COR-L47 (cell line): ENCODE data around the gene ZNF398.
"Not testable (repeated sequence)": the region's sequence is repeated elsewhere in the genome, so short reads cannot be mapped to it uniquely, and the experiment has no call there.

Experiments used
- DNase-seq: peaks from one replicate; lab custom pipeline; 2025; lab: John Stamatoyannopoulos, UW

ZNF398 gene

GRCh38 chr7:149197675-149198074 lies 50.4 kb downstream of the ZNF398 start:
- no peak for DNase-seq

DNA sequence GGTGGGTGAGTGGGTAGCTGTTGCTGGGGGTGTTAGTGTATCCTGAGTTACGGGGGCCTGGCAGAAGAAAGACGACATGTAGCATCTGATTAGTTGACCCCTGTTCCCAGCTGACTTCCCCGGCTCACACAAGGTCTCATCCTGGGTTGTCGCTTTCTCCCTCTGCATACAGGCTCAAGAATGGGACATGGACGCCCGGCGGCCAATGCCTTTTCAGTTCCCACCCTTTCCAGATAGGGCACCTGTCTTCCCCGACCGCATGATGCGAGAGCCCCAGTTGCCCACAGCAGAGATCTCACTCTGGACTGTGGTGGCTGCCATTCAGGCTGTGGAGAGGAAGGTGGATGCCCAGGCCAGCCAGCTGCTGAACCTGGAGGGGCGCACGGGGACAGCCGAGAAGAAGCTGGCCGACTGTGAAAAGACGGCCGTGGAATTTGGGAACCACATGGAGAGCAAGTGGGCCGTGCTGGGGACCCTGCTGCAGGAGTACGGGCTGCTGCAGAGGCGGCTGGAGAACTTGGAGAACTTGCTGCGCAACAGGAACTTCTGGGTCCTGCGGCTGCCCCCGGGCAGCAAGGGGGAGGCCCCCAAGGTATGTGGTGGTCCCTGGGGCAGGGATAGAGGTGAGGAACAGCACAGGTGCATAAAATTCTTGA lies 51.0 kb downstream of the ZNF398 start:
- no peak for DNase-seq

GRCh38 chr7:149199234-149199995 lies 52.2 kb downstream of the ZNF398 start:
- DNase-seq, result no peak

DNA sequence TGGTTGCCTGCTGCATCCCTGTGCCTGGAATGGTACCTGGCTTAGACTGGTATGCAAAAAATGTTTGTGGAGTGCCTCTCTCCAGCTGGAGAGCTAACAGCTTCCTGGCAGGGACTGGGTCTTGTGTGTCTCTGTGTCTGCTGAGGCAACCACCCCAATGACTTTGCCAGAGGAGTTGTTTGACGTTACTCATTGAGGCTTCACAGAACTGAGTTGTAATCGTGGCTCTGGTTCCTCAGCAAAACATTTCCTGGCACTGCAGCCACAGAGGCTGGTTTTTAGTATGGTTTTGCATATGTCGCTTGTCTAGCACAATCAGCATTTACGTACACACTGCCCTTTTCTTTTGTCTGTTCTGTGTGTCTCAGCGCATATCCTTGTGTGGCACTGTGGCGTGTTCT lies 55.6 kb downstream of the ZNF398 start:
- DNase-seq, result no peak

- DNase-seq, result no peak
Observed at GRCh38 chr7:149205690-149206381, 58.6 kb downstream of the ZNF398 start.

DNA sequence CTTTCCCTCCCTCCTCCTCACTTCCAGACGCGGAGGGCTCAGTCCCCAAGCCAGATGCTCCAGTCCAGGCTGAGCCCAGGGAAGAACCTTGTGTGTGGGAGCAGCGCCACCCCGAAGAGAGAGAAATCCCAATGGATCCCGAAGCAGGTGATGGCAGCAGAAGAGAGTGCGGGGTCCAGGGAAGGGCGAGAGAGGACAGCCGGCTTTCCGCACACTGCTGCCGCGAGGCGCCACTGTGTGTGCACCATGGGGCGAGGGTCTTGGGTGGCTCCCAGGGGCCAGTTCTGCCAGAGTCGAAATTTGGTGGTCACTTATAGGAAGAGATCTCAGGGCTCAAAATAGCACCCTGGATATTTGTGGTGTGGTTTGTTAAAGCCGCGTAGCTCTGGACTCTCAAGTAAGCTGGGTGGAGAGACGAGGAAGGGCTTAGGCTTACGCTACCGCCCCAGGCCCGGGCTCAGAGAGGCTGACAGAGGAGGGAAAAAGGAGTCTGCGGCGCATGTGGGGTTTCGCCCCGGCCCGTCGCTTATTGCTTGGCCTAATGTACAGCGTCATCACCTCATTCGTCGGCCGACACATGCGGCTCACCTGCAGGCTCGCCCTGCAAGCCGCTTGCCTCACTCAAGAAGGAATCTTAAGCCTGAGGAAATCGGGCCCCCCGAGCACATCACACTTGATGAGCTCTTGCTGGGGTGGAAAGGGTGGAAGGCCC lies 60.2 kb downstream of the ZNF398 start:
- DNase-seq, result no peak

DNA sequence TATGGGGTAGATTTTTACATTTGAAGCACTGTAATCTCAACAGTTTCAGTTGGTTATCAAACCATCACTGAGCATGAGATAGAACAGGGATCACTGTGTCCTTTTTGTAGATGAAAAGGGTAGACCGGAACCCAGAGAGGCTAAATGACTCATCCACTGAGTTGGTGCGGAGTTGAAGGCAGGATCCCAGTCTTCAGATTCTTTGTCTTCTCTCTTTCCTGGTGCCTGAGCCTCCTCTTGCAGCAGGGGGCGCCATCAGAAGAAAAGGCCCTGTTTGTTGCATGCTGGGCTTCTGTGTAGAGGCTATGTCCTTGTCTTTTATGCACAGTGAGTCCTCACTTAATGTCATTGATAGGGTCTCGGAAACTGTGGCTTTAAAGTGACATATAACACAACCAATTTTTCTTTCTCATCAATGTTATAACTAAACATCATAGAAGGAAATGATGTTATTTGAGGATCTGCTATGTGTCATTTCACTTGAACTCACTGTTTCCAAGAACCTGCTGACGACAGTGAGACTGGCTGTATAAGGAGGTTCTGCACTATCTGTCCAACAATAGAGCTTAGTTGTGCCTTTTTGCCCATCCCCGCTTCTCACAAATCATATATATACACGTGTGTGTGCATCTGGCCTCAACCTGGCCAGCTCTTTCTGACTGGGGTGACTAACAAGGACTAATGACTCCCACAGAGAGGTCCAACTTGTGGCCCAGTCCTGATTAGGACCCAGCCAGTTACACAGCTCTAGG lies 62.4 kb downstream of the ZNF398 start:
- peak; percentile 9 for DNase-seq

- no peak for DNase-seq
Observed at GRCh38 chr7:149210551-149210950, 63.3 kb downstream of the ZNF398 start.

DNA sequence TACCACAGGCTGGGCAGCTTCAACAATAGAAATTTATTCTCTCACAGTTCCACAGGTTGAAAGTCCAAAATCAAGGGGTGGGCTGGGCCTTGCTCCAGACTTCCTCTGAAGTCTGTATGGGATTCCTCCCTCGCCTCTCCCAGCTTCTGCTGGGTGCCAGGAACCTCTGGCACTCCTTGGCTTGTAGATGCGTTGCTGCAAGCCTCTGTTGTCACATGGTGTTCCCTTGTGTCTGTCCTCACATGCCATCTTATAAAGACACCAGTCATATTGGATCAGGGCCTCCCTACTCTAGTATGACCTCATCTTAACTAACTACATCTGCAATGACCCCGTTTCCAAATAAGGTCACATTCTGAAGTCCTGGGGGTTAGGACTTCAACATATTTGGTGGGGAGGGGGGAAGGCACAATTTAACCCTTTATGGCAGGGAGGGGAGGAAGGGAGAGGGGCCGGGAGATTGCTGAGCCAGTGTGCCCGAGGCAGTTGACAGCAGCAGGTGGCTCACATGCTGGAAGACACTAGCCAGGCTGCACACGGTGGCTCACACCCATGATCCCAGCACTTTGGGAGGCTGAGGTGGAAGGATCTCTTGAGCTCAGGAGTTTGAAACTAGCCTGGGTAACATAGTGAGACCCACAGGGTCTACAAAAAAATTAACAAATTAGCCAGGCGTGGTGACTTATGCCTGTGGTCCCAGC lies 66.9 kb downstream of the ZNF398 start:
- no peak for DNase-seq

DNA sequence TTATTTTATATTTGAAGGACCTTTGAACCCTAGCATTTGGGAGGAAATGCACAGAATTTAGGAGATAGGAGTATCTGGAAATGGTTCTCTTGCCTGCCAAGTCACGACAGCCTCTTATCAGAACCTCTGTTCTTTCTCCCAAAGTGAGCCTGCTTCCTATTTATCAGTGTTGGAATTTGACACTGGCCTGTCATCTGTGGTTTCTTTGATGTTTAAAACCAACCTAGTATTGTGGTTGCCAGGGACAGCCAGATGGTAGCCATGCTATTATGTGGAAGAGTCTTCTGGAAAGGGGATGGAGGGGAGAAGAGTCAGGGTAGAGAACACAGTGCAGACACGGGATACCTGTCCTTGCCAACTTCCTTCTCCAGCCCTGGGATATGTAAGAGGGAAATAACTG lies 69.1 kb downstream of the ZNF398 start:
- no peak for DNase-seq

DNA sequence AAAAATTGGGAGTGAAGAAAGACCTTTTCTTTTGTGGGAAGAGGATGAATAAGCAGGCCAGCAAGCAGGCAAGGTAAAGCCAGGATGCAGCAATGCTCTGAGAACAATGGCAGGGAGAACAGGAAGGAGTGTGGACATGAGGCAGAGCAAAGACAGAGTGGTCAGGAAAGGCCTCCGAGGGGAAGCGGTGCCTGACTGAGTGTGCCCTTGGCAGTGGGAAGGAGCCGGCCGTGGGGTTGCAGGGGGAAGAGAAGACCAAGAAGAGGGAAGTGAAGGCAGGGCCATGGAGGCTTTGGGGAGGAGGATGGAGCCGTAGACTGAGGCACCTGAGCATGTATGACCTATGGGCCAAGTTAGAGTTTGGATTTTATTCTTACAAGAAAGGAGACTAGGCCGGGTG lies 70.3 kb downstream of the ZNF398 start:
- no peak for DNase-seq

- no peak for DNase-seq
Observed at GRCh38 chr7:149218469-149219420, 71.5 kb downstream of the ZNF398 start.

GRCh38 chr7:149220534-149220933 lies 73.3 kb downstream of the ZNF398 start:
- DNase-seq, result no peak

- DNase-seq, result no peak
Observed at GRCh38 chr7:149223176-149223575, 75.9 kb downstream of the ZNF398 start.

DNA sequence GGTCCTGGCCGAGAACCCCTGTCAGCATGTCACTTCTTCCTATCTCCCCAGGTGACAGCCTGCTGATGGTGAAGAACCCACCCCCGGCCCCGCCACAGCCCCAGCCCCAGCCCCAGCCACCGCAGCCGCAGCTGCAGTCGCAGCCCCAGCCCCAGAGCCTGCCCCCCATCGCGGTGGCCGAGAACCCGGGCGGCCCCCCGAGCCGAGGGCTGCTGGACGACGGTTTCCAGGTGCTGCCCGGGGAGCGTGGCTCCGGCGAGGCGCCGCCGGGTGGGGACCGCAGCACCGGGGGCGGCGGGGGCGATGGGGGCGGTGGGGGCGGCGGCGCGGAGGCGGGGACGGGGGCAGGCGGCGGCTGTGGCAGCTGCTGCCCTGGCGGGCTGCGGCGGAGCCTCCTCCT lies 76.5 kb downstream of the ZNF398 start:
- DNase-seq, result no peak

DNA sequence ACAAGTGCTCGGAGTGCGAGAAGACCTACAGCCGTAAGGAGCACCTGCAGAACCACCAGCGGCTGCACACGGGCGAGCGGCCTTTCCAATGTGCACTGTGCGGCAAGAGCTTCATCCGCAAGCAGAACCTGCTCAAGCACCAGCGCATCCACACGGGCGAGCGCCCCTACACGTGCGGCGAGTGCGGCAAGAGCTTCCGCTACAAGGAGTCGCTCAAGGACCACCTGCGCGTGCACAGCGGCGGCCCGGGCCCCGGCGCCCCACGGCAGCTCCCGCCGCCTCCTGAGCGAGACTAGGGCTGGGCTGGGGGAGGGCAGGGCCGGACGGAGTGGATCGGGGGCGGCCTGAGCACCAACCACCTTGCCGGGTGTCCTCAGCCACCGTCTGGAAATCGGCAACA lies 77.1 kb downstream of the ZNF398 start:
- DNase-seq, result no peak

- DNase-seq, result no peak
Observed at GRCh38 chr7:149225106-149225505, 77.9 kb downstream of the ZNF398 start.

GRCh38 chr7:149225656-149226055 lies 78.4 kb downstream of the ZNF398 start:
- no peak for DNase-seq

DNA sequence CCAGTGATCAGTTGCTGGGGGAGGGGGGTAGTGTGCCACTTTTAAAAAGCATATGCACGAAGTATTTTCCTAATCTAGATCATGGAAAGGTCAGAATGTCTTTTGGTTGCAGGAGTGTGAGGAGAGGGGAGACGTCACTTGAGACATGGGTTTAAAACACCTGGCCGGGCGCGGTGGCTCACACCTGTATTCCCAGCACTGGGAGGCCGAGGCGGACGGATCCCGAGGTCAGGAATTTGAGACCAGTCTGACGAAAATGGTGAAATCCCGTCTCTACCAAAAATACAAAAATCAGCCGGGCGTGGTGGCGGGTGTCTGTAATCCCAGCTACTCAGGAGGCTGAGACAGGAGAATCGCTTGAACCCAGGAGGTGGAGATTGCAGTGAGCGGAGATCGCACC lies 79.1 kb downstream of the ZNF398 start:
- not testable (repeated sequence) for DNase-seq
